ENCODE data around the gene SLC5A10. TPM values are rescaled to one million over a fixed set of nuclear protein-coding genes. Genes with fewer than 3 reads are reported as not detected.

Gene SLC5A10
- total RNA-seq, 4 donors from 2014 or later, result not detected

- Histone ChIP-seq H3K9me3 (no peaks in the 10 kb centered on the region), H3K4me1 (no peaks in the 10 kb centered on the region), H3K27ac (no peak overlapping the region), H3K4me3 (replicated peaks in 1 of 3) (no peak overlapping the region), H3K36me3 (no peaks in the 10 kb centered on the region), H3K27me3 (no peaks in the 10 kb centered on the region)
- intact Hi-C loops (cut with DNase I), result no loop called here
- TF ChIP-seq CTCF (IDR thresholded peaks at IDR 0.05), result no peak
- WGBS, 2 donors, result 89% methylated on average over 4 of the region's 4 CpGs
- DNase-seq, result no peak
These were observed 5.9 kb downstream of the SLC5A10 start for GRCh38 chr17:18957831-18958230.

GRCh38 chr17:18958611-18959010, 6.6 kb downstream of the SLC5A10 start:
- Histone ChIP-seq H3K27ac (no peak overlapping the region), H3K36me3 (no peaks in the 10 kb centered on the region), H3K4me3 (replicated peaks in 1 of 3) (no peak overlapping the region), H3K27me3 (no peaks in the 10 kb centered on the region), H3K9me3 (no peaks in the 10 kb centered on the region), H3K4me1 (no peaks in the 10 kb centered on the region)
- intact Hi-C loops (cut with DNase I), result no loop called here
- WGBS, 2 donors, result 82 to 83% methylated on average over 10 to 11 of the region's 11 CpGs
- TF ChIP-seq CTCF (IDR thresholded peaks at IDR 0.05) (no peak), POLR2A (IDR thresholded peaks at IDR 0.05) (no peak)
- DNase-seq, result no peak

- TF ChIP-seq POLR2A (IDR thresholded peaks at IDR 0.05) (no peak), CTCF (IDR thresholded peaks at IDR 0.05) (no peak)
- H3K4me1 ChIP-seq, result no peaks in the 10 kb centered on the region
- H3K9me3 ChIP-seq, result no peaks in the 10 kb centered on the region
- WGBS, 2 donors, result 82 to 89% methylated on average over 7 to 19 of the region's 22 CpGs
- no peak overlapping the region for H3K27ac ChIP-seq
- intact Hi-C loops (cut with DNase I), result no loop called here
- no peak for DNase-seq
- H3K27me3 ChIP-seq, result no peaks in the 10 kb centered on the region
- no peak overlapping the region for H3K4me3 ChIP-seq (replicated peaks in 1 of 3)
- H3K36me3 ChIP-seq, result no peaks in the 10 kb centered on the region
These were observed 7.3 kb downstream of the SLC5A10 start for GRCh38 chr17:18959071-18959844.

- DNase-seq, result no peak
- Histone ChIP-seq H3K36me3 (no peaks in the 10 kb centered on the region), H3K27ac (no peak overlapping the region), H3K4me3 (replicated peaks in 1 of 3) (no peak overlapping the region), H3K4me1 (no peaks in the 10 kb centered on the region), H3K9me3 (no peaks in the 10 kb centered on the region), H3K27me3 (no peaks in the 10 kb centered on the region)
- 88 to 90% methylated on average over 5 of the region's 5 CpGs for WGBS, 2 donors
- intact Hi-C loops (cut with DNase I), result loop anchor here (10.0 kb wide), 1 partner anchor 65 kb away; no protein-coding TSS in a partner anchor
- no peak for TF ChIP-seq POLR2A (IDR thresholded peaks at IDR 0.05)
- no peak for TF ChIP-seq CTCF (IDR thresholded peaks at IDR 0.05)
These were observed 7.9 kb downstream of the SLC5A10 start for GRCh38 chr17:18959845-18960240.

GRCh38 chr17:18960241-18960665, 8.3 kb downstream of the SLC5A10 start:
- H3K4me1 ChIP-seq, result no peaks in the 10 kb centered on the region
- no peaks in the 10 kb centered on the region for H3K36me3 ChIP-seq
- intact Hi-C loops (cut with DNase I), result loop anchor here (10.0 kb wide), 1 partner anchor 65 kb away; no protein-coding TSS in a partner anchor
- 89 to 91% methylated on average over 11 to 14 of the region's 15 CpGs for WGBS, 2 donors
- H3K27me3 ChIP-seq, result no peaks in the 10 kb centered on the region
- TF ChIP-seq POLR2A (IDR thresholded peaks at IDR 0.05), result no peak
- no peak for TF ChIP-seq CTCF (IDR thresholded peaks at IDR 0.05)
- no peaks in the 10 kb centered on the region for H3K9me3 ChIP-seq
- H3K27ac ChIP-seq, result no peak overlapping the region
- H3K4me3 ChIP-seq (replicated peaks in 1 of 3), result no peak overlapping the region
- no peak for DNase-seq
